Dermis blood vessel endothelial cell (primary cell): ENCODE data around the gene PARD3B. TPM values are rescaled to one million over a fixed set of nuclear protein-coding genes. Genes with fewer than 3 reads are reported as not detected.

ENCODE experiments used
- DNase-seq: peaks from one replicate; pipeline ENCODE4 v3.0.0; 2010
- total RNA-seq: library from RNA; depleted of rRNA; stranded (reverse); fragments of >200 nt; gene quantifications from 2 replicates; pipeline ENCODE4 v1.2.3, GENCODE V29; 2014

The PARD3B gene
- total RNA-seq, 1 donor from 2014 or later: 13.3 TPM

- no peak for DNase-seq
Observed at GRCh38 chr2:204713211-204713610, 167.9 kb downstream of the PARD3B start.

GRCh38 chr2:204715361-204715760 lies 170.1 kb downstream of the PARD3B start:
- DNase-seq: no peak

GRCh38 chr2:204717591-204717990 lies 172.3 kb downstream of the PARD3B start:
- no peak for DNase-seq

GRCh38 chr2:204718607-204719006 lies 173.3 kb downstream of the PARD3B start:
- DNase-seq: no peak

GRCh38 chr2:204720874-204721273 lies 175.6 kb downstream of the PARD3B start:
- DNase-seq: no peak

- DNase-seq: no peak
Observed at GRCh38 chr2:204722207-204722606, 176.9 kb downstream of the PARD3B start.

GRCh38 chr2:204722691-204723090 lies 177.4 kb downstream of the PARD3B start:
- peak; percentile 30 for DNase-seq

- DNase-seq: no peak
Observed at GRCh38 chr2:204725693-204726360, 180.6 kb downstream of the PARD3B start.

GRCh38 chr2:204726831-204727230 lies 181.6 kb downstream of the PARD3B start:
- no peak for DNase-seq

GRCh38 chr2:204727368-204727767 lies 182.1 kb downstream of the PARD3B start:
- no peak for DNase-seq

- DNase-seq: no peak
Observed at GRCh38 chr2:204730603-204731002, 185.3 kb downstream of the PARD3B start.

- peak; percentile 1 for DNase-seq
Observed at GRCh38 chr2:204732019-204732418, 186.7 kb downstream of the PARD3B start.

GRCh38 chr2:204737296-204737695 lies 192.0 kb downstream of the PARD3B start:
- no peak for DNase-seq

GRCh38 chr2:204738721-204739120 lies 193.4 kb downstream of the PARD3B start:
- no peak for DNase-seq

GRCh38 chr2:204743393-204743960 lies 198.2 kb downstream of the PARD3B start:
- DNase-seq: peak; percentile 20

- no peak for DNase-seq
Observed at GRCh38 chr2:204744506-204744905, 199.2 kb downstream of the PARD3B start.

GRCh38 chr2:204748286-204748685 lies 203.0 kb downstream of the PARD3B start:
- DNase-seq: no peak

- DNase-seq: no peak
Observed at GRCh38 chr2:204749319-204749718, 204.0 kb downstream of the PARD3B start.

GRCh38 chr2:204750389-204750788 lies 205.1 kb downstream of the PARD3B start:
- DNase-seq: no peak

- no peak for DNase-seq
Observed at GRCh38 chr2:204751472-204751871, 206.2 kb downstream of the PARD3B start.

- no peak for DNase-seq
Observed at GRCh38 chr2:204753841-204754240, 208.6 kb downstream of the PARD3B start.

- no peak for DNase-seq
Observed at GRCh38 chr2:204754898-204755297, 209.6 kb downstream of the PARD3B start.

GRCh38 chr2:204763974-204764703 lies 218.9 kb downstream of the PARD3B start:
- peak; percentile 5 for DNase-seq

- DNase-seq: no peak
Observed at GRCh38 chr2:204770735-204771134, 225.5 kb downstream of the PARD3B start.
